ENCODE data around the gene CGB8. TPM values are rescaled to one million over a fixed set of nuclear protein-coding genes. Genes with fewer than 3 reads are reported as not detected.

Gene CGB8
- total RNA-seq, 1 donor from 2014 or later, result not detected

DNA sequence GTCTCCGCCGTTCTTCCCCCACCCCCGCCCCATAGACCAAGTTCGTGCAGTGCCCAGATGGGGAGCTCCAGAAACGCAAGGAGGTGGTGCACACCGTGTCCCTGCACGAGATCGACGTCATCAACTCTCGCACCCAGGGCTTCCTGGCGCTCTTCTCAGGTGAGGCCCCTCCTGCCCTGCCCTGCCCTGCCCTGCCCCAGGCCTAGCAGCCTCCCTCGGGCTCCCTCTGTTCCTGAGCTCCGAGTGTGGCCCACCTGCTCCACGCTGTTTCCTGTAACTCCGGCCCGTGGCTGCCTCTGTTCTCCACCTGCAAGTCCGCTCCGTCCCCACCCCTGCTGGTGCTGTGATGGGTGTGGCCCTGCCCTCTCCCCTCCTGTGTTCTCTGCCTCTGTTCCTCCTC, 38.5 kb downstream of the CGB8 start:
- H3K4me1 Mint-ChIP-seq, result no peaks in the 10 kb centered on the region
- no peaks in the 10 kb centered on the region for H3K27me3 Mint-ChIP-seq (ENCODE audit: low read depth)
- DNase-seq (ENCODE audit: low spot score in 2 of 2, unreplicated experiment in 2 of 2), result no peak
- no peaks in the 10 kb centered on the region for H3K9me3 Mint-ChIP-seq
- no peak overlapping the region for H3K4me3 Mint-ChIP-seq
- TF ChIP-seq CTCF (IDR thresholded peaks at IDR 0.05; ENCODE audit: unreplicated experiment), result no peak
- no peak overlapping the region for H3K27ac Mint-ChIP-seq
- H3K36me3 Mint-ChIP-seq, result peaks cover 23% of the 10 kb centered on the region

- Mint-ChIP-seq H3K36me3 (peaks cover 22% of the 10 kb centered on the region), H3K27me3 (ENCODE audit: low read depth) (no peaks in the 10 kb centered on the region), H3K4me3 (no peak overlapping the region), H3K4me1 (no peaks in the 10 kb centered on the region), H3K27ac (no peak overlapping the region), H3K9me3 (no peaks in the 10 kb centered on the region)
- no peak for DNase-seq (ENCODE audit: low spot score in 2 of 2, unreplicated experiment in 2 of 2)
- no peak for TF ChIP-seq CTCF (IDR thresholded peaks at IDR 0.05; ENCODE audit: unreplicated experiment)
These were observed 39.1 kb downstream of the CGB8 start for GRCh38 chr19:49009828-49010227.

GRCh38 chr19:49006905-49007304, 42.0 kb downstream of the CGB8 start:
- H3K4me1 Mint-ChIP-seq, result no peaks in the 10 kb centered on the region
- DNase-seq (ENCODE audit: low spot score in 2 of 2, unreplicated experiment in 2 of 2), result no peak
- H3K27me3 Mint-ChIP-seq (ENCODE audit: low read depth), result no peaks in the 10 kb centered on the region
- TF ChIP-seq CTCF (IDR thresholded peaks at IDR 0.05; ENCODE audit: unreplicated experiment), result no peak
- H3K27ac Mint-ChIP-seq, result no peak overlapping the region
- H3K4me3 Mint-ChIP-seq, result no peak overlapping the region
- H3K36me3 Mint-ChIP-seq, result peaks cover 21% of the 10 kb centered on the region
- H3K9me3 Mint-ChIP-seq, result no peaks in the 10 kb centered on the region

GRCh38 chr19:49004964-49005614, 43.8 kb downstream of the CGB8 start:
- Mint-ChIP-seq H3K36me3 (peaks cover 17% of the 10 kb centered on the region), H3K27me3 (ENCODE audit: low read depth) (no peaks in the 10 kb centered on the region), H3K4me3 (no peak overlapping the region), H3K4me1 (no peaks in the 10 kb centered on the region), H3K27ac (no peak overlapping the region), H3K9me3 (no peaks in the 10 kb centered on the region)
- TF ChIP-seq CTCF (IDR thresholded peaks at IDR 0.05; ENCODE audit: unreplicated experiment), result no peak
- no peak for DNase-seq (ENCODE audit: low spot score in 2 of 2, unreplicated experiment in 2 of 2)

DNA sequence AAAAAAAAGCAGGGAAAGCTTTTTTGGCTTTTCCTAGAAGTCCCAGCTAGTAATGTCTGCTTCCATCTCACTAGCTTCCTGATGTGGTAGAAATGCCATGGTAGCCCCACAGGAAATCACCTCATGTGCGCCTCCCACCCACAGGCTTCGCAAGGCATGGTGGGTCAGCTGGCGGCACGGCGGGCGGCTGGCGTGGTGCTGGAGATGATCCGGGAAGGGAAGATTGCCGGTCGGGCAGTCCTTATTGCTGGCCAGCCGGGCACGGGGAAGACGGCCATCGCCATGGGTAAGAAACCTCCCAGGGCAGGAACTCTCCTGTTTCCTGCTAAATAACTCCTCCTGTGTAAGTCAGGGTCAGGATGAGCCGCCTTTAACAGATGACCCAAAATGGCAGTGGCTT, 44.8 kb downstream of the CGB8 start:
- no peak overlapping the region for H3K4me3 Mint-ChIP-seq
- TF ChIP-seq CTCF (IDR thresholded peaks at IDR 0.05; ENCODE audit: unreplicated experiment), result no peak
- no peaks in the 10 kb centered on the region for H3K9me3 Mint-ChIP-seq
- no peak overlapping the region for H3K27ac Mint-ChIP-seq
- no peaks in the 10 kb centered on the region for H3K27me3 Mint-ChIP-seq (ENCODE audit: low read depth)
- DNase-seq (ENCODE audit: low spot score in 2 of 2, unreplicated experiment in 2 of 2), result no peak
- peaks cover 22% of the 10 kb centered on the region for H3K36me3 Mint-ChIP-seq
- H3K4me1 Mint-ChIP-seq, result no peaks in the 10 kb centered on the region
